ENCODE results near the gene CAP2. TPM values are rescaled to one million over a fixed set of nuclear protein-coding genes. Genes with fewer than 3 reads are reported as not detected.

CAP2 gene
- total and polyA plus RNA-seq, 10 donors, result 0.68 to 2.8 (median 1.8) TPM

GRCh38 chr6:17367868-17368267 is 25.5 kb upstream of the CAP2 start:
- 87 to 98% (median 95%) methylated on average over 1 of the region's 1 CpG for WGBS, 5 donors
- H3K27me3 ChIP-seq (replicated peaks in 1 of 7), result no peaks in the 10 kb centered on the region
- TF ChIP-seq POLR2A (IDR thresholded peaks at IDR 0.05) (no peak), POLR2AphosphoS5 (IDR thresholded peaks at IDR 0.05) (no peak), CTCF (IDR thresholded peaks at IDR 0.05 in 8 of 11, conservative IDR thresholded peaks at IDR 0.05 in 3 of 11) (no peak)
- peaks cover 5 to 43% (median 28%) of the 10 kb centered on the region in 8 donors for H3K9me3 ChIP-seq
- H3K4me3 ChIP-seq, result no peak overlapping the region
- intact Hi-C loops (cut with DNase I; ENCODE audit: low total_unique reads), result no loop called here
- DNase-seq, result no peak
- H3K27ac ChIP-seq, result no peak overlapping the region
- H3K4me1 ChIP-seq, result no peaks in the 10 kb centered on the region
- H3K36me3 ChIP-seq, result no peaks in the 10 kb centered on the region

GRCh38 chr6:17381424-17382147 is 11.8 kb upstream of the CAP2 start:
- Histone ChIP-seq H3K4me3 (no peak overlapping the region), H3K36me3 (no peaks in the 10 kb centered on the region), H3K27ac (no peak overlapping the region), H3K4me1 (no peaks in the 10 kb centered on the region), H3K27me3 (replicated peaks in 1 of 7) (no peaks in the 10 kb centered on the region), H3K9me3 (no peaks in the 10 kb centered on the region)
- no peak for DNase-seq
- intact Hi-C loops (cut with DNase I; ENCODE audit: low total_unique reads), result no loop called here
- no peak for TF ChIP-seq POLR2A (IDR thresholded peaks at IDR 0.05)
- no peak for TF ChIP-seq POLR2AphosphoS5 (IDR thresholded peaks at IDR 0.05)
- 48 to 74% (median 59%) methylated on average over 7 of the region's 7 CpGs for WGBS, 5 donors

- TF ChIP-seq POLR2A (IDR thresholded peaks at IDR 0.05), result no peak
- TF ChIP-seq CTCF (IDR thresholded peaks at IDR 0.05 in 8 of 11, conservative IDR thresholded peaks at IDR 0.05 in 3 of 11), result no peak
- no peak for TF ChIP-seq POLR2AphosphoS5 (IDR thresholded peaks at IDR 0.05)
These were observed 7.7 kb upstream of the CAP2 start for GRCh38 chr6:17385660-17386059.

GRCh38 chr6:17388365-17388764 is 5.0 kb upstream of the CAP2 start:
- H3K4me3 ChIP-seq, result no peak overlapping the region
- intact Hi-C loops (cut with DNase I; ENCODE audit: low total_unique reads), result no loop called here
- 46 to 63% (median 56%) methylated on average over 3 of the region's 3 CpGs for WGBS, 5 donors

More at GRCh38 chr6:17385660-17386059, 7.7 kb upstream of the CAP2 start:
- no peaks in the 10 kb centered on the region for H3K4me1 ChIP-seq
- H3K27me3 ChIP-seq (replicated peaks in 1 of 7), result peaks cover 0 to 2% (median 0%) of the 10 kb centered on the region in 7 donors
- no peak overlapping the region for H3K27ac ChIP-seq
- no peak overlapping the region for H3K4me3 ChIP-seq
- intact Hi-C loops (cut with DNase I; ENCODE audit: low total_unique reads), result no loop called here
- DNase-seq, result no peak
- H3K9me3 ChIP-seq, result no peaks in the 10 kb centered on the region
- WGBS, 5 donors, result 60 to 75% (median 73%) methylated on average over 7 of the region's 7 CpGs
- H3K36me3 ChIP-seq, result no peaks in the 10 kb centered on the region

More at GRCh38 chr6:17388365-17388764, 5.0 kb upstream of the CAP2 start:
- no peaks in the 10 kb centered on the region for H3K36me3 ChIP-seq
- no peaks in the 10 kb centered on the region for H3K9me3 ChIP-seq
- H3K27me3 ChIP-seq (replicated peaks in 1 of 7), result peaks cover 2 to 27% (median 10%) of the 10 kb centered on the region in 7 donors
- no peak for DNase-seq
- peaks cover 0 to 10% (median 6%) of the 10 kb centered on the region in 6 donors for H3K4me1 ChIP-seq
- TF ChIP-seq POLR2AphosphoS5 (IDR thresholded peaks at IDR 0.05) (no peak), CTCF (IDR thresholded peaks at IDR 0.05 in 8 of 11, conservative IDR thresholded peaks at IDR 0.05 in 3 of 11) (no peak), POLR2A (IDR thresholded peaks at IDR 0.05) (no peak)
- H3K27ac ChIP-seq, result no peak overlapping the region
